Upper lobe of left lung (tissue), 4 donors: ENCODE data around the gene MGMT.

ENCODE experiments used
- CTCF ChIP-seq, 6 experiments: fragments of 450-650 bp in 4 of 6; fragments of 200-600 bp in 2 of 6; sonication (generic) in 2 of 6; IDR thresholded peaks; one replicate each; pipeline ENCODE4 v1.5.1; 2016 to 2019; ENCODE audit warnings: antibody characterized with exemption in 6 of 6
- POLR2A ChIP-seq, 4 donors: fragments of 450-650 bp; IDR thresholded peaks; one replicate each; pipeline ENCODE4 v1.5.1; 2016 to 2017; ENCODE audit warnings: antibody characterized with exemption in 4 of 4, mild to moderate bottlenecking in 2 of 4

- no peak for TF ChIP-seq CTCF (IDR thresholded peaks at IDR 0.05)
- TF ChIP-seq POLR2A (IDR thresholded peaks at IDR 0.05) = no peak
Measured at GRCh38 chr10:129495698-129496097, 28.7 kb downstream of the MGMT start.
